HG03460 (cell line): ENCODE results near the gene WDR62.

ENCODE experiments used
- ATAC-seq: cut with Tn5 transposase; IDR thresholded peaks from one replicate; pipeline ENCODE4 v1.9.1; 2021; ENCODE audit not compliant: unreplicated experiment

The WDR62 gene

DNA sequence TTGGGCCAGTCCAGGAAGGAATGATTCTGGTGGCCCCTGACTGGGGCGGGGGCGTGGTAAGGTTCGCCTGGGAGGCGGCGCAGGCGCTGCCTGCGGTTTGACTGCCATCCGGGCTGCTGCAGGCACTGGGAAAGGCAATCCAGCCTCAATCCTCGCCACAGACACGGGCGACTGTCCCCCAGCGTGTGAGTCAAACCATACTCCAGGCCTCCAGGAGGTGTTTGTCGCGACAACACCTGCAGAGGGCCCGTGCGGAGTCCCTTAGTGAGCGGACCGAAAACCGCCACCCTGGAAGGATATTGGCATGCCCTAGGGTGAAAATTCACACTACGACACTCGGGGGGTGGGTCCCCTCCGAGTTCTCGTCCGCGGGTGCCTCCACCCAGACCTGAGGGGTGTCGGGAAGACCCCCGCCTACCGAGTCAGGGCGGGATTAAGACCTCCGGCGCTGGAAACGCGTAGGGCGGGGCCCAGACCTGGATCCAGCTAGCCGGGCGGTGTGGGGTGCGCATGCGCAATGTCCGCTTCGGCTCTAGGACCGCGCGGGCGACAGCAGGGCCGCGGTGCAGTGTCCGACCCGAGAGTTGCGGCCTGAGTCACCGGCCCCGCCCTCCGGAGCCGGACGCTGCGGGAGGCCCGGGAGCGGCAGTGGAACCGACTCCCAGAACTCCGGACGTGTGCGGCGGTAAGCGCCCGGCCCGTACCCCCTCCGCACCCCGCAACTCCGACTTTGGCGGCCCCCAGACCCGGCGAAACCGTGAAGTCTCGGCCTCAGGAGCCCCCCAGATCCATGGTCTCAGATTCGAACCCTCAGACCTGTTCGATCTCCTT lies 85.0 kb downstream of the WDR62 start, which contains the start of gene CAPNS1:
Gene CAPNS1, plus strand, starts transcription at position 594 of the 831 bp plus-strand sequence. CDS start 946 bp downstream, outside the sequence.
- peak; percentile 74 for ATAC-seq

DNA sequence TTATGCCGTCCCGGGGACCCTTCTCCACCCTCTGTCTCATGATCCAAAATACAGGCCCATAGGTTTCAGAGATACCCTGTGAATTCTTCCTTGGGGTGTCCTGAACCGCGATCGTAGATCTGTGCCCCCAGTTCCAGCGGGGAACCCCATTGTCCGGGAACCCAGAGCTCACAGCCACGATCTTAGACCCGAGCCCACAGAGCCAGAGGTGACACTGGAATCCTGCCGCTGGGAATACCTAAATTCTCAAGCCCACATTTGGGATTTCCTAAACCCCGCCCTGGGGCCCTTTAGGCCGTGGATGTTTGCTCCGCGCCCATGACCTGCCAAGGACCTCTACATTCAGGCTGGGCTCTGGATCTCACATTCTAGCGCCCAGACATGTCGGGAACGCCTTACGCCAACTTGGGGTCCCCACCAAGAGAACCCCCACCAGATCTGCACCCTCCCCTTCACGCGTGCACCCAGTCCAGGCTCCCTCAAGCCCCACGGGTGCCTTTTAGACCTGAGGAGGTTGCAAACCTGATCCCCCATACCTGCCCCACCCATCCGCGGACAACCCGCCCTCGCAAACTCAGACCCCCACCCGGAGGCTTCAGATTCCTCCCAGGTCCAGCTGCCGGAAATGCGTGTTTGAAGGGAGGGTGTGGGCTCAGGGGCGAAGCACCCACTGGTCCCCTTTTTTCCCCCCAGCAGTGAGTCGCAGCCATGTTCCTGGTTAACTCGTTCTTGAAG lies 85.8 kb downstream of the WDR62 start:
- peak; percentile 3 for ATAC-seq

DNA sequence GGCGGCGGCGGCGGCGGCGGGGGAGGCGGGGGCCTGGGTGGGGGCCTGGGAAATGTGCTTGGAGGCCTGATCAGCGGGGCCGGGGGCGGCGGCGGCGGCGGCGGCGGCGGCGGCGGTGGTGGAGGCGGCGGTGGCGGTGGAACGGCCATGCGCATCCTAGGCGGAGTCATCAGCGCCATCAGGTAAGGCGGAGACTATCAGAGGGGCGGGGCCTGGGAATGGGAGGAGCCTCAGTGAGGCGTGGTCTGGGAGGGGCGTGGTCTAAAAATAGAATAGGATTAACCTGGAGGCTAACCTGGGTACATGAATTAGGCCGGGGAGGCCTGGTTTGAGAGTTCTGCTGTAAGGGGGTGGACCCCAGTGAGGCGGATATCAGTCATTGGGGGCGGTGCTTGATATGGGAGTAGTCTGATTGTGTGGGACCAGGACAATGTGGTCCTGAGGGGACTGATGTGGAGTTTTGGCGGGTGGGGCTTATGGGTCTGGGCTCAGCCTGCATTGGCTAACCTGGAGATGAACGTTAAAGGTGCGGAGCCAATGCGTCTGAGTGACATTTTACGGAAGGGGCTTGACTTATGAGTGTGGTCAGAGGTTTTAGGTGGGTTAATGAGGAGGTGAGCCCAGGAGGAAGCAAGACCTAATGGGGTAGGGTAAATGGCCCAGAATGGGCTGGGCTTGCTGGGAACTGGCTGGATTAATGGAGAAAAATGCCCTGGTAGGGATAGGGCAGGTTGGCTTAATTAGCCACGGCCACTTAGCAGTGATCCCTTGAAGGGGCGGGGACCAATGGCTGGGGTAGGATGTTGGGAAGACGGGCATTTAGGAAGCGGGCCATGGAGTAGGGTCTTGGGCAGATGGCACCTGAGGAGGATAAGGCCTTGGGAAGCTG lies 86.6 kb downstream of the WDR62 start:
- peak; percentile 42 for ATAC-seq

- no peak for ATAC-seq
These were observed 87.3 kb downstream of the WDR62 start for GRCh38 chr19:36142046-36142445.

DNA sequence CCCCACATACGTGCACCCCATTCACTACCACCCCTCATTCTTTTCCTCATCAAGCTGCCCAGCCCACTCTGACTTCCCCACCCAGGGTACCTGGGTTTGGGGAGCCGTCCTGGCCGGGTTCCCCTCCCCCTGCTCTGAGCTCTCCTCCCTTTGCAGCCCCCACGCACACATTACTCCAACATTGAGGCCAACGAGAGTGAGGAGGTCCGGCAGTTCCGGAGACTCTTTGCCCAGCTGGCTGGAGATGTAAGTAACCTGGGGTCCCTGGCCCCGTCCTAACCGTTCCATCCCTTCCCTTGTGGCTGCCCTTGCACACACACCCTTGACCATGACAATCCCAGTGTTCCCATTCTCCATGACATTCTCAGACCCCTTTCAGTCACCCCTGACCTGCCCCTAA lies 87.8 kb downstream of the WDR62 start:
- no peak for ATAC-seq

GRCh38 chr19:36144624-36145023 lies 89.9 kb downstream of the WDR62 start:
- no peak for ATAC-seq

DNA sequence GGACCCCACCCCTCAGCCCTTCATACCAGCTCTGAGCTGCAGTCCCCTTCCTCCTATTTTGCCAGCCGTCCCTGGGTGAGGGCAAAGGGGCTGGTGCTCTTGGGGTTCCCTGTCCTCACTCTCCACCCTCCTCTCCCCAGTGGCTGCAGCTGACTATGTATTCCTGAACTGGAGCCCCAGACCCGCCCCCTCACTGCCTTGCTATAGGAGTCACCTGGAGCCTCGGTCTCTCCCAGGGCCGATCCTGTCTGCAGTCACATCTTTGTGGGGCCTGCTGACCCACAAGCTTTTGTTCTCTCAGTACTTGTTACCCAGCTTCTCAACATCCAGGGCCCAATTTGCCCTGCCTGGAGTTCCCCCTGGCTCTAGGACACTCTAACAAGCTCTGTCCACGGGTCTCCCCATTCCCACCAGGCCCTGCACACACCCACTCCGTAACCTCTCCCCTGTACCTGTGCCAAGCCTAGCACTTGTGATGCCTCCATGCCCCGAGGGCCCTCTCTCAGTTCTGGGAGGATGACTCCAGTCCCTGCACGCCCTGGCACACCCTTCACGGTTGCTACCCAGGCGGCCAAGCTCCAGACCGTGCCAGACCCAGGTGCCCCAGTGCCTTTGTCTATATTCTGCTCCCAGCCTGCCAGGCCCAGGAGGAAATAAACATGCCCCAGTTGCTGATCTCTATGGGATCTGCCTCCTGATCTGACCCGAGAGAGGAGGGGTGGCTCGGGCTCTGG lies 95.1 kb downstream of the WDR62 start:
- no peak for ATAC-seq

GRCh38 chr19:36150586-36150985 lies 95.9 kb downstream of the WDR62 start:
- ATAC-seq: no peak

DNA sequence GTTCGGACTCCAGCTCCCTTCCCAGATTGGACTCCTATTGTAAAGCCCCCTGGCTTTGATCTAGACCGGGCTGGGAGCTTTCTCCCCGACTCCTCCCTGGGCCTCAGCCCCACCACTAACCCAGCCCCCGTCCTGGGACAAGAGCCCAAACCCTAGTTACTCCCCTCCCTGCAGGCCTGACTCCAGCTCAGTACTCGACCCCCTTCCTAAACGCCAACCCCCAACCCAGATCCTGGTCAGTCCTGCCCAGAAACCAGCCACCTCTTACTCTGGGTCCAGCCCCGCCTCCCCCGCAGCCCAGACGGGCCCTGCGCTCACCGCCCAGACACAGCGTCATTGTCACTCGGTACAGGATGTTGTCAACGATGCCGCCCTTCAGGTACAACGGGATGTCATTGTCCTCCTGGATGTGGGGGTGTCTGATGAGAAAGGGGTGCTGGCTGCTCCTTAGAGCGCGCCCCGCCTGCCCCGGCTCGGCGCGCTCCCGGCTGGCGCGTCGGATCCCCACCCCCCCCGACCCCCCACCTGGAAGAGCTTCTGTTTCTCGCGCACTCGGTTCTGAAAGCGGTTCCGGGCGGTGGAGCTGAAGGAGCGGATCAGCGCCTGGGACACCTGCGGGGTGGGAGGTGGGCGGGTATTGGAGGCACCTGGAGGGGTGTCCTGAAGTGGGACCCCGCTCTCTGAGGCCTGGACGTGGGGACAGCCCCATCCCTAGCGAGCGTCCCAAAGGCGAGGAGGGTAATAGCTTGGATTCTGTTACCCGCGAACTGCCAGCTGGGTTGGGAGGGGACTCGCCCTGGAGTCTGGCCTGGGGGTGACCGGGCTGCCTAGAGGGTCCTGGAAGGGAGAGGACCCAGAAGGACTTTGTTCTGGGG lies 96.7 kb downstream of the WDR62 start:
- no peak for ATAC-seq

- no peak for ATAC-seq
These were observed 97.3 kb downstream of the WDR62 start for GRCh38 chr19:36152019-36152351.

- ATAC-seq: no peak
These were observed 97.8 kb downstream of the WDR62 start, which contains the start of gene COX7A1 for GRCh38 chr19:36152352-36153091. Gene COX7A1 (minus strand): TSS chr19:36152447. CDS start chr19:36152407, 40 bp downstream.

DNA sequence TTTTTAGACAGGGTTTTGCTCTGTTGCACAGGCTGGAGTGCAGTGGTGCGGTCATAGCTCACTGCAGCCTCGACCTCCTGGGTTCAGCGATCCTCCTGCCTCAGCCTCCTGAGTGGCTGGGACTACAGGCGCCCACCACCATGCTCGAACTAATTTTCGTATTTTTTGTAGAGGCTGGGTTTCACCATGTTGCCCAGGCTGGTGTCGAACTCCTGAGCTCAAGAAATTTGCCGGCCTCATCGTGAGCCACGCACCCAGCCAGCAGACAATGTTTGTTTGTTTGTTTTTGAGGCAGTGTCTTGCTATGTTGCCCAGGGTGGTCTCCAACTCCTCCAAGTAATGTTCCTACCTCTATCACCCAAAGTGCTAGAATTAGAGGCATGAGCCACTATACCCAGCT lies 98.4 kb downstream of the WDR62 start:
- no peak for ATAC-seq
